A673 (cell line): ENCODE results near the gene ATXN10. TPM values are rescaled to one million over a fixed set of nuclear protein-coding genes. Genes with fewer than 3 reads are reported as not detected.
A peak's percentile ranks its signal among the peaks of the same experiment; 100 is the strongest.

Experiments used
- BruUV-seq: library from RNA; stranded (reverse); fragments of 400-500 nt; replicated peaks from 2 replicates; lab custom pipeline; 2021; lab: Mats Ljungman, UMichigan
- CTCF ChIA-PET: fragments of 300-600 bp; sonication (Branson Sonifier 250); formaldehyde crosslinking; loops from one replicate; lab custom pipeline; 2022; ENCODE audit warnings: antibody characterized with exemption; lab: Charles Lee
- POLR2A ChIA-PET: fragments of 300-600 bp; sonication (Branson Sonifier 250); formaldehyde crosslinking; loops from one replicate; lab custom pipeline; 2022; ENCODE audit warnings: antibody characterized with exemption; ENCODE audit not compliant: low non-redundant PET; lab: Charles Lee
- DNase-seq: peaks from one replicate; pipeline ENCODE4 v3.0.0-alpha.2; 2015; ENCODE audit warnings: low spot score
- H3K27ac ChIP-seq: fragments of 200-600 bp; sonication (generic); 2 replicates; pipeline ENCODE4 v1.5.1; 2016; ENCODE audit warnings: mixed run types, low read depth, mild to moderate bottlenecking, mixed read lengths, antibody characterized with exemption, low read length; ENCODE audit not compliant: poor library complexity, severe bottlenecking
- H3K27me3 ChIP-seq: fragments of 200-600 bp; sonication (generic); replicated peaks from 2 replicates; pipeline ENCODE4 v1.6.1; 2017; ENCODE audit warnings: mixed run types, low read depth, mild to moderate bottlenecking, mixed read lengths, antibody characterized with exemption, low read length; ENCODE audit not compliant: insufficient read depth, poor library complexity
- H3K36me3 ChIP-seq: fragments of 200-600 bp; sonication (generic); 2 replicates; pipeline ENCODE4 v1.6.1; 2016; ENCODE audit warnings: mixed run types, mild to moderate bottlenecking, mixed read lengths, antibody characterized with exemption, low read length; ENCODE audit not compliant: insufficient read depth, poor library complexity, severe bottlenecking
- H3K4me1 ChIP-seq: fragments of 200-600 bp; sonication (generic); 2 replicates; pipeline ENCODE4 v1.6.1; 2017; ENCODE audit warnings: mixed run types, mild to moderate bottlenecking, mixed read lengths, antibody characterized with exemption, low read length; ENCODE audit not compliant: insufficient read depth, poor library complexity, severe bottlenecking
- H3K4me3 ChIP-seq: fragments of 200-600 bp; sonication (generic); 2 replicates; pipeline ENCODE4 v1.5.1; 2016; ENCODE audit warnings: low read depth, mixed run types, mild to moderate bottlenecking, mixed read lengths, low read length; ENCODE audit not compliant: poor library complexity, severe bottlenecking
- H3K9me3 ChIP-seq: fragments of 200-600 bp; sonication (generic); 2 replicates; pipeline ENCODE4 v1.6.1; 2016; ENCODE audit warnings: mixed run types, low read depth, mild to moderate bottlenecking, mixed read lengths, antibody characterized with exemption, low read length; ENCODE audit not compliant: poor library complexity, severe bottlenecking
- CTCF ChIP-seq: fragments of 300-800, 200-600 bp; sonication (generic); conservative IDR thresholded peaks from 2 replicates; pipeline ENCODE4 v1.5.1; 2017; ENCODE audit warnings: low read depth, mild to moderate bottlenecking, antibody characterized with exemption, low read length, moderate library complexity, mixed read lengths
- EZH2 ChIP-seq: fragments of 200-600 bp; sonication (generic); IDR thresholded peaks from 2 replicates; pipeline ENCODE4 v1.6.1; 2017; ENCODE audit warnings: borderline replicate concordance, low read depth, mild to moderate bottlenecking, mixed read lengths, antibody characterized with exemption, low read length; ENCODE audit not compliant: poor library complexity, severe bottlenecking
- intact Hi-C: fragments of 100-400 bp; cut with micrococcal nuclease; formaldehyde crosslinking; loops from one replicate; pipeline ENCODE4 v1.10.0; 2022; ENCODE audit not compliant: unreplicated experiment
- total RNA-seq: library from RNA; stranded (reverse); gene quantifications from 2 replicates; pipeline ENCODE4 v1.2.3, GENCODE V29; 2021

Gene ATXN10
- total RNA-seq, 1 experiment from 2014 or later = 294 TPM

GRCh38 chr22:45726081-45726480 lies 54.4 kb downstream of the ATXN10 start:
- TF ChIP-seq EZH2 (no peak), CTCF (no peak)
- Histone ChIP-seq H3K27me3 (no peaks in the 10 kb centered on the region), H3K4me3 (no peak overlapping the region), H3K36me3 (peaks cover 13% of the 10 kb centered on the region), H3K4me1 (no peaks in the 10 kb centered on the region), H3K27ac (no peak overlapping the region), H3K9me3 (no peaks in the 10 kb centered on the region)
- BruUV-seq = no TSS peak
- ChIA-PET CTCF (no interaction called here), POLR2A (no interaction called here)
- DNase-seq = no peak
- intact Hi-C loops = no loop called here

- Histone ChIP-seq H3K27me3 (no peaks in the 10 kb centered on the region), H3K9me3 (no peaks in the 10 kb centered on the region), H3K4me3 (no peak overlapping the region), H3K4me1 (no peaks in the 10 kb centered on the region), H3K36me3 (peaks cover 21% of the 10 kb centered on the region), H3K27ac (no peak overlapping the region)
- POLR2A ChIA-PET = no interaction called here
- BruUV-seq = no TSS peak
- TF ChIP-seq CTCF (no peak), EZH2 (no peak)
- intact Hi-C loops = no loop called here
- no peak for DNase-seq
- CTCF ChIA-PET = no interaction called here
Measured at GRCh38 chr22:45731041-45731797, 59.6 kb downstream of the ATXN10 start.

- Histone ChIP-seq H3K4me3 (no peak overlapping the region), H3K27me3 (no peaks in the 10 kb centered on the region), H3K36me3 (peaks cover 21% of the 10 kb centered on the region), H3K4me1 (no peaks in the 10 kb centered on the region), H3K27ac (no peak overlapping the region), H3K9me3 (no peaks in the 10 kb centered on the region)
- peak; percentile 13 for DNase-seq
- CTCF ChIA-PET = no interaction called here
- TF ChIP-seq EZH2 (no peak), CTCF (peak; percentile 54)
- no TSS peak for BruUV-seq
- POLR2A ChIA-PET = interaction anchor here (0.6 kb wide), 1 partner anchor 142 kb away, joined by 3 read pairs; no protein-coding TSS in a partner anchor
- intact Hi-C loops = no loop called here
Measured at GRCh38 chr22:45731798-45732495, 60.3 kb downstream of the ATXN10 start.
